Thyroid gland (tissue), 4 donors: Measurements from ENCODE around the gene HERPUD1. TPM values are rescaled to one million over a fixed set of nuclear protein-coding genes. Genes with fewer than 3 reads are reported as not detected.
A peak's percentile ranks its signal among the peaks of the same experiment; 100 is the strongest.
"Not testable (repeated sequence)": the region's sequence is repeated elsewhere in the genome, so short reads cannot be mapped to it uniquely, and the experiment has no call there.

Experiments
- DNase-seq, 2 donors: peaks; one replicate each; pipeline ENCODE4 v3.0.0-alpha.2; 2019
- H3K27ac ChIP-seq, 3 donors: fragments of 200-600 bp; sonication (generic); 1 replicate in 2 of 3; 2 replicates in 1 of 3; pipeline ENCODE4 v1.5.1; 2016 to 2019; ENCODE audit warnings: mild to moderate bottlenecking in 1 of 3, moderate library complexity in 1 of 3
- H3K27me3 ChIP-seq: fragments of 200-600 bp; sonication (generic); one replicate; pipeline ENCODE4 v1.5.1; 2019
- H3K36me3 ChIP-seq, 2 donors: fragments of 200-600 bp; sonication (generic); one replicate each; pipeline ENCODE4 v1.5.1; 2016 to 2019
- H3K4me1 ChIP-seq, 2 donors: fragments of 200-600 bp; sonication (generic); one replicate each; pipeline ENCODE4 v1.5.1; 2017 to 2019
- H3K4me3 ChIP-seq, 3 donors: fragments of 200-600 bp; sonication (generic); replicated peaks in 1 of 3; 1 replicate in 2 of 3; 2 replicates in 1 of 3; pipeline ENCODE4 v1.5.1; 2016; ENCODE audit warnings: mild to moderate bottlenecking in 1 of 3
- H3K9me3 ChIP-seq: fragments of 200-600 bp; sonication (generic); one replicate; pipeline ENCODE4 v1.5.1; 2017
- CTCF ChIP-seq, 6 experiments: fragments of 200-600 bp in 3 of 6; fragments of 450-650 bp in 3 of 6; sonication (generic) in 3 of 6; IDR thresholded peaks; one replicate each; pipeline ENCODE4 v1.5.1; 2016 to 2019; ENCODE audit warnings: antibody characterized with exemption in 6 of 6, mild to moderate bottlenecking in 2 of 6, inconsistent platforms in 1 of 6, moderate library complexity in 1 of 6
- POLR2A ChIP-seq, 2 donors: fragments of 450-650 bp; IDR thresholded peaks; one replicate each; pipeline ENCODE4 v1.6.1; 2017; ENCODE audit warnings: antibody characterized with exemption in 2 of 2, mild to moderate bottlenecking in 2 of 2, moderate library complexity in 1 of 2
- WGBS, 2 donors: methylation state at CpG; one replicate each; pipeline ENCODE4 v1.1.5; 2017; 5-methylcytosine and 5-hydroxymethylcytosine counted together
- intact Hi-C: fragments of 100-400 bp; cut with DNase I; formaldehyde crosslinking; loops from one replicate; pipeline ENCODE4 v1.15.1; 2023
- total RNA-seq, 4 donors: library from RNA; depleted of rRNA; stranded (reverse); fragments of >200 nt; gene quantifications; one replicate each; pipeline ENCODE4 v1.2.3, GENCODE V29; 2016

The HERPUD1 gene
- total RNA-seq, 4 donors from 2014 or later = 212 to 659 (median 321) TPM

- TF ChIP-seq CTCF (IDR thresholded peaks at IDR 0.05) (no peak), POLR2A (IDR thresholded peaks at IDR 0.05) (no peak)
- intact Hi-C loops = no loop called here
- peaks cover 0 to 19% of the 10 kb centered on the region in 2 donors for H3K4me1 ChIP-seq
- 59 to 77% methylated on average over 3 to 9 of the region's 9 CpGs for WGBS, 2 donors
- no peaks in the 10 kb centered on the region for H3K9me3 ChIP-seq
- no peak overlapping the region for H3K27ac ChIP-seq
- H3K36me3 ChIP-seq = no peaks in the 10 kb centered on the region
- no peak overlapping the region for H3K4me3 ChIP-seq
- no peaks in the 10 kb centered on the region for H3K27me3 ChIP-seq
- no peak for DNase-seq
Measured at GRCh38 chr16:56983211-56983751, 51.3 kb downstream of the HERPUD1 start.

GRCh38 chr16:56984639-56985038 lies 52.7 kb downstream of the HERPUD1 start:
- Histone ChIP-seq H3K27me3 (no peaks in the 10 kb centered on the region), H3K27ac (peak overlapping the region in 1 of 3 donors; percentile 46), H3K36me3 (no peaks in the 10 kb centered on the region), H3K4me1 (peaks cover 0 to 27% of the 10 kb centered on the region in 2 donors), H3K4me3 (no peak overlapping the region), H3K9me3 (no peaks in the 10 kb centered on the region)
- intact Hi-C loops = no loop called here
- WGBS, 2 donors = 87 to 91% methylated on average over 6 of the region's 6 CpGs
- TF ChIP-seq POLR2A (IDR thresholded peaks at IDR 0.05) (no peak), CTCF (IDR thresholded peaks at IDR 0.05) (no peak)
- no peak for DNase-seq

- DNase-seq = peak; percentile 30 to 32
- TF ChIP-seq CTCF (IDR thresholded peaks at IDR 0.05) = no peak
- TF ChIP-seq POLR2A (IDR thresholded peaks at IDR 0.05) = no peak
- Histone ChIP-seq H3K9me3 (no peaks in the 10 kb centered on the region), H3K27ac (peak overlapping the region in 2 of 3 donors; percentile 46 to 63), H3K4me3 (no peak overlapping the region), H3K36me3 (no peaks in the 10 kb centered on the region), H3K27me3 (no peaks in the 10 kb centered on the region), H3K4me1 (peaks cover 0 to 27% of the 10 kb centered on the region in 2 donors)
- 74 to 78% methylated on average over 4 to 7 of the region's 7 CpGs for WGBS, 2 donors
- intact Hi-C loops = no loop called here
Measured at GRCh38 chr16:56985288-56985961, 53.5 kb downstream of the HERPUD1 start.

GRCh38 chr16:56985962-56986360 lies 54.0 kb downstream of the HERPUD1 start:
- H3K4me3 ChIP-seq = no peak overlapping the region
- intact Hi-C loops = no loop called here
- H3K4me1 ChIP-seq = peaks cover 0 to 27% of the 10 kb centered on the region in 2 donors
- H3K36me3 ChIP-seq = no peaks in the 10 kb centered on the region
- no peaks in the 10 kb centered on the region for H3K27me3 ChIP-seq
- no peak for TF ChIP-seq POLR2A (IDR thresholded peaks at IDR 0.05)
- no peak for TF ChIP-seq CTCF (IDR thresholded peaks at IDR 0.05)
- H3K27ac ChIP-seq = peak overlapping the region in 2 of 3 donors; percentile 46 to 63
- 80 to 100% methylated on average over 1 to 2 of the region's 2 CpGs for WGBS, 2 donors
- H3K9me3 ChIP-seq = no peaks in the 10 kb centered on the region
- DNase-seq = no peak

- 62 to 100% methylated on average over 1 of the region's 1 CpG for WGBS, 2 donors
- H3K27me3 ChIP-seq = no peaks in the 10 kb centered on the region
- no peaks in the 10 kb centered on the region for H3K9me3 ChIP-seq
- DNase-seq = no peak
- intact Hi-C loops = no loop called here
- H3K4me3 ChIP-seq = no peak overlapping the region
- TF ChIP-seq CTCF (IDR thresholded peaks at IDR 0.05) = no peak
- no peaks in the 10 kb centered on the region for H3K36me3 ChIP-seq
- peak overlapping the region in 2 of 3 donors; percentile 17 to 46 for H3K27ac ChIP-seq
- H3K4me1 ChIP-seq = peaks cover 0 to 27% of the 10 kb centered on the region in 2 donors
Measured at GRCh38 chr16:56986361-56986760, 54.4 kb downstream of the HERPUD1 start.

- Histone ChIP-seq H3K27ac (peak overlapping the region in 1 of 3 donors; percentile 3), H3K4me1 (peaks cover 0 to 27% of the 10 kb centered on the region in 2 donors)
- intact Hi-C loops, H3K9me3 ChIP-seq, H3K36me3 ChIP-seq, DNase-seq, H3K27me3 ChIP-seq, H3K4me3 ChIP-seq: not testable (repeated sequence)
- 95 to 97% methylated on average over 4 of the region's 4 CpGs for WGBS, 2 donors
Measured at GRCh38 chr16:56986908-56987307, 55.0 kb downstream of the HERPUD1 start.
